OCI-M2 (cell line): ENCODE data around the gene ZCCHC24.

Experiments used
- DNase-seq: peaks from one replicate; lab custom pipeline; 2025; ENCODE audit not compliant: unreplicated experiment; lab: John Stamatoyannopoulos, UW

The ZCCHC24 gene

DNA sequence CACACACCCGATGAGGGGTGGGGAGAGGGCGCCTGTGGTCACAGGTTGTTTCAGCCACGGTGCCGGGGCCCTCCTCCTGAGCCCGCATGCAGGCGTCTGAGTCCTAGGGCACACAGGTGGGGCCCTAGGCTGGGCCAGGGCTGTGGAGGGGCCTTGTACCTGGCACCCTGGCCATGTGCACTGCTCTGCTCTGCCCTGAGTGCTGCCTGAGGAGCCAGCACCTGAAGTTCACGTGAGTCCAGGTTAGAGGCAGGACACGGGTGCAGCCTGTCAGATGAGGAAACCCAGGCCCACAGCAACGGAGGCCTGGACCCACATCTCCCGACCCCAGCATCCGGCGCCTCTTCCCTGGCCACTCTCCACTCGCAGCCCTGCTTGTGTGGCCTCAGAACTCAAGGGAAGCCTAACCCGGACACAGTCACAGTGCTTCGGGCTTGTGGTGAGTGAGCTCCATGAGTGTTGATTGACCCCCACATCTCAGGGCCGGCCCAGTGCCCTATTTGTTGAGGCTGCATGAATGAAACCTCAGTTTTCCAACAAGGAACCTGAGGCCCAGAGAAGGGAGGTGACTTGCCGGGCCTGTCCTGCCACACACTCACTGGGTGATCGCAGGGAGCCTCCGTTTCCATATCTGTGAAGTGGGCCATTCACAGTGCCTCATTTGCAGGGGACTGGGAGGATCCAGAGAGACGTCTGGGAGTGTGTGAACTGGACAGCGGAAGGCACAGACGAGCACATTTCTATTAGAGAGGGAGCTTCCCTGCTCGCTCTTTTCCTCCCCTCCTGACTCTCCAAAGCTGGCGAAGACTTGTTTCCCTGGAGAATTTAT, 58.6 kb downstream of the ZCCHC24 start:
- DNase-seq, result no peak

DNA sequence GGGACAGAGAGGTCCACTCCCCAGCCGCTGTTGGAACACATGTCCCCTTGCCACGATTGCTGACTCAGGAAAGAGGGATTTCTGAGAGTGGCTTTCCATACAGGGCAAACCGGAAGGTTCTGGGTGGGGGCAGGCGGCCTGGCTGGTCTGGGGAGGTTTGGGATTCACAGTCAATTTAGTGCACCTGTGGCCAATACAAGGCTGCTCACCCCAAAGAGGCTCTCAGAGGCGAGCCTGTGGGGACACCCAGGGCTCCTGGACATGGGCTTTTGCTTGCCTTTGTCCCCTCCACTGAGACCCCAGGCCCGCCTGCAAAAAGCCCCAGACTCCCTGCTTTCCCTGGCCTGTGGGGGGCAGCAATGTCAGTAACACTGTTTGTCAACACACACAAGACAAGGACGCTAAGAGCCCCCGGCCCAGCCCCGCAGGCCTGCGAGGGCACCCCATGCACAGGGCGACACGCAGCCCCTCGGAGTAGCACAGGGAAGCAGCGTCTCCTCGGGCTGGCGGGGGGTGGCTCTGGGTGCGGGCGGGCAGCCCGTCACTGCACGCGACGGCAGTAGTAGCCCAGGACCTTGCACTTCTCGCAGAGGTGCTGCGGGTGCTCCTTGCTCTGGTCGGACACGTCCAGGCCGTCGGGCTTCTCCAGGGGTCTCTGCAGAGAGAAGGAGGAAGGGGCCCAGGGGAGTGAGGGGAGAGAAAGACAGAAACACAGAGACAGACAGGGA, 59.5 kb downstream of the ZCCHC24 start:
- no peak for DNase-seq

DNA sequence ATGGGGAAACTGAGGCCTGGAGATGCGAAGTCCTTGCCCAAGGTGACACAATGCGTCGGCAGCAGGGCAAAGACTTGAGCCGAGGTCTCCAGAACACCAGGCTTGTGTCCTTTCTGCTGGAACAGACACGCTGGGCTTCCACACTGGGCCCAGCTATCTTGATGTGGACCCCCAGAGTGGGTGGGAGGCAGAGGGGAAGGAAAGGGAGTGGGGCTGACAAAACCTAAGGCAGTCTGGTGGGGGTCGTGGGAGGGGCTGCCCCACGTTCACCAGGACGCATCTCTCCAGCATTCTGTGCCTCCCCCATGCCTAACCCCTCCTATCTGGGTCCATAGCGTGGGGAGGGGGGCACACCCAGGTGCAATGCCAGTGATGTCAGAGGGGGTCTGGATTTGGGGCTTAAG, 60.0 kb downstream of the ZCCHC24 start:
- DNase-seq, result no peak

DNA sequence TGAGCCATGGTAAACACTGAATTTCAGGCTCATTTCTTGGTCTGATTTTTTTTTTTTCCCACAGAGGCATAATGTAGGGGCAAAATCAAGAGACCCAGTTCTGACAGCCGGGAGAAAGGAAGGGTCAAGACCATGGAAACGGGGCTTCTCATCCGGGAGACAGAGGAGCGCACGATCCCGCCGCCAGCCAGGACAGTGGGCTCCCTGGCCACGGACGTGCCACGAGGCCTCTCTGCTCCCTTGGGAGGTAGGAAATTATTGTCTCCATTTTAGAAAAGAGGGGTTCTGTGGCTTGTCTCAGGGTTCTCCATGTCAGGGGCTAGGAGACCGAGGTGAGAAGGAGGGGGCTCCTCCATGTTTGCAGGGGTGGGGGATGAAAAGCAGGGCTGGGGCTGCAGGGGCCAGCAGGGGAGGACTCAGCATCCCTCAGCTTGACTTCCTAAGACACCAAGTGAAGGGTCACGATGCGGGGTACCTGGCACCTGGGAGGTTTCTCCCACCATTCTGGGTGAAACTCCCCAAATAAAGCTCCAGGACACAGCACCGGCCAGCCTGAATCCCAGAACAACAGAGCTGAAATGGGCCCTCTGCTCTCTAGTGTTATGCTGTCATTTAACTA, 60.5 kb downstream of the ZCCHC24 start:
- no peak for DNase-seq

DNA sequence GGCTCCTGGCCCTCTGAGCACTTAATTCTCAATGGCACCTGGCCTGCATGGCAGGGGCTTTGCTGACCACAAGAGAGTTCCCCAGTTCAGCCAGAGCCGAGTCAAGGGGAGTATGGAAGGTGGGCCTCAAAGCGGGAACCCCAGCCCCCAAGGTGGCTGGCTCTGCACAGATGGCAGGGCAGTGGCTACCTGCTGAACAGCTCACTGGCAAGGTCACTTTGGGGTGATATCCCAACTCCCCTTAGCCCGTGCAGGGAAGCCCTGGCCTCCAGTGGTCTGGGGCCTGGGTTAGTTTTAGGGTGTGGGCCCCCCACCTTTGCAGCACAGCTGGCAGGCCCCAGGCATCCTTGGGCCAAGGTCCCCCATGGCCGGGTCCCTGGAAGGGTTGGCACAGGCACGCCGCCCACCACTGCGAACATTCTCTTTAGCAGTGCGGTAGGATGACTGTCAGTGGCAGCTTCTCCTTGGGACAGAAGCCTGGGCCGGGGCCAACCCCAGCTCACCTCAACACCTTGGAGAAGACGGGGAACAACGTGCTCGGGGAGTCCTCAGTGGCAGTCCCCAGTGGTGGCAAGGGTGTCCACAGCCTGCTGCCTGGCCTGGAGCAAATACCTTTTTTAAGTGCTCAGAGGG, 61.3 kb downstream of the ZCCHC24 start:
- no peak for DNase-seq

DNA sequence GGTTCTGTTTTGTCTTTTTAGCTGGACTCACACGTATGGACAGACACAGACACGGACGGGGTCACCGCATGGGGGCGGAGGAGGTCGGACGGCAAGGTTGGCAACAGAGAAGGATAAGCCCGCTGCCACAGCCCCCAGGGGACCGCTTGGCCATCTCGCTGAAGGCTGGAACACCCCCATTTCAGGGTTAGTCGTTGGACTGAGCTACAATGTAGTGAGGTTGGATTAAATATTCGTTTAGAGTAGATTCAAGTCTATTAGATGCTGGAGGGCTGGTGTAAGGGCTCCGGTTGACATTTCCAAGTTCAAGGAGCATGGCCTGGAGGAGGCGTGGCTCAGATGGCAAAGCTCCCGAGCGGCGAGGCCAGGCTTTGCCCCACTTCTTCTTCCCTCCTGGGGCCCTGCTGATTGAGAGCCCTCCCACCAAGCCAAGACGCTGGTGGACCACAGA, 62.9 kb downstream of the ZCCHC24 start:
- DNase-seq, result no peak

DNA sequence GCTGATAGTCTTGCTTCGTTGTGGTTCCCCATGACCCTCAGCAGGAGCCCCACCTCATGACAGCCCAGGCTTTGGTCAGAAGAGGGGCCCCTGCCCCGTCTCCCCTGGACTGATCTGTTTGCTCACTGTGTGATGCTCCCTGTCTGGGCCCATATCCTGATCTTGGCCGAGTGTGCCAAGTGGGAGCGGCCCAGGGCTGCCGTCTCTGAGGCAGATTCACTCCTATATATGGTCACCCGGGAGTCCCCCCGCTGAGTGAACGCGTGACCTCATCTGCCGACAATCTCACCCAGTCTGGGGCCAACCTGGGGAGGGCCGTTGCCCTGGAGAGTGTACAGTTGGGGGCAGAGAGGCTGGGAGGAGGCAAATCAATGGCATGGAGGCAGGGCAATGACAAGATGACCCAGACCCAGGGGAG, 63.6 kb downstream of the ZCCHC24 start:
- DNase-seq, result no peak

DNA sequence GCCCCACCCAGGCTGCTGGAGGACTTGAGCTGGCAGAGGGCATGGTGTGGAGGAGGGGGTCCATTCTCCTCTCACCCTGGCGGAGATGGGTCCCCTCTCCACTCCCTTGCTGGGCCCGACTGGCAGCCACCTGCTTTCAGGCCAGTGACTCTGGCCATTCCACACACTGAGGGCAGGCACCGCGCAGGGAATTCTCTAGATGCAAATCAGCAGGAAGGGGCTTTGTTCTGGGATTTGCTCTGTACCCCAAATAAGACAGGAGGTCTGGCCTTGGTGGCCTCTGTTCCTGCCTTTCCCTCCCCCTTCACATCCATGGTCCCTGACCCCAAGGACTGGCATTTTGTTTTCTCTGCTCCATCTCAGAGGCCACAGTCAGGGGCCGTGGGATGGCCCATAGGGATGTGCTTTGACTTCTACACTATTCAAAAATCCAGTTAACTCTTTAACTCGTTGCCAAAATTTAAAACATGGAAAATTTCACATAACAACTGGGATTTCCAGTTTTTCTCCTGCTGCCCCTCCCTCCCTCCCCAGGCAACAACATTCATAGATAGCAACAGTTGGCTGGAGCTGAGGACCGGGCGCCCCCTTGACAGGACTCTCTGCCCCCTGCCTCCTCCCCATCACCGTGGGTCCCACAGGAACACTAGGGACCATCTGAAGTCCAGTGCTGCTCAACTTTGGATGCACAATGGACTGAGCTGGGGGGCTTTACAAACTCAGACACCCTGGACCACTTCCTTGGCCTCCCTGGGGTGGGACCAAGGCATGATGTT, 64.3 kb downstream of the ZCCHC24 start:
- DNase-seq, result no peak

DNA sequence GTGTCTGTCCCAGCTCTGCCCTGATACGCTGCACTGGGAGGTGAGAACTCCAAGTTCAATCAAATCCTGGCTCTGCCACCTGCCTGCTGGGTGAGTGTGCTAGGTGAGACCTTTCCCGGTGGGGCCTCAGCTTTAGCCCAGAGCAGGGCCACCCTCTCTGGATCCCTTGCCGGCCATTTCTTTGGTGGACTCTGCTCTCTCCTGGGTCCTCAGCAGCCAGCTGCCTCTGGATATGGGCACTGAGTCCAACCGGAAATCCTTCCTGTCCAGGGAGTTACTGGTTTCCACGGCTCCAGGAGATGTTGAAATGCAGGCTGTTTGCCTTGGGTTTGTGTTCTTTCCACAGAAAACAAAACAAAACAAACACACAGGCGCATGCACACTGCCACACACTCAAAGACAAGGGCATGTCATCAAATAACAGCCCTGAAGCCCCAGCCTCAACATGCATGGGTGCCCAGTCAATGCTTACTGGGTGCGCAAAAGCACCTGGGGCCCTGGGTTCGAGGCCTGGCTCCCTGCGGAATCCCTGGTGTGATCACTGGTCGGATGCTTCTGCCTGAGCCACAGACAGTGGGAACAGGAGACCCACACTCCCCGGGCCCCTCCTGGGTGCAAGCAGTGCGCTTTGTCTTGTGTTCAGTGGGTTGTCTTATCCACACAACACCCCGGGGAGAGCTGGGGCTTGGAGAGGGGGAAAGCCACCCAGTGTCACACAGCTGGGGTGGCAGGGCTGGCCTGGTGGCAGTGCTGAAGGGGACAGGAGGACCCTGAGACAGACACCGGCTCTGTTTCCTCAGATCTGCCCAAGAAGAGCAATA, 65.1 kb downstream of the ZCCHC24 start:
- DNase-seq, result no peak

DNA sequence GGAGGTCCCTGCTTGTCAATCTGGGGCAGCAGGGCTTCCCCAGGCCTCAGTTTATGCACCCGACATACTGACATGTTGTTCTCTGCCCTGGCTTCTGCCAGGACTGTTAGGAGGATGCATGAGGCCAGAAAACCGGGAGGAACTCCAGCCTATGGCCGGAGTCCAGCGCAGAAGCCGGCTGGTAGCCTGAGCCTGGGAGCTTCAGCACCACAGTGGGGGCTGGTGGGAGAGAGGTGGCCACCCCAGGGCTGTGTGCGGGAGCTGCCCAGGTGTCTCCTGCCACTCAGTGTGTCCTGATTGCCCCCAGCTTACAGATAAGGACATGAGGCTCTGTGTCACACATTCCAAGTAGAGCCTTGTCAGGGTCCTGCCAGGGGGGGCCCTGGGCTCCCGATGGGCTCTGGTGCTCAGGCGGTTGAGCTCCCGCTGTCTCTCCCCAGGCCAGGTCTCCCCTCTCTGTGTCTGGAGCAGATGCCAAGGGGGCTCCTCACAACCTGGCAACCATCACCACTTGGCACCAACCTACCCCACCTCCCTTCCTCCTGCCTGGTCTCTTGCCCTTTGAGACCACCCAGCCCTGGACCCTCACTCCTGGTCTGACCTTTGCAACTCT, 65.8 kb downstream of the ZCCHC24 start:
- DNase-seq, result no peak

DNA sequence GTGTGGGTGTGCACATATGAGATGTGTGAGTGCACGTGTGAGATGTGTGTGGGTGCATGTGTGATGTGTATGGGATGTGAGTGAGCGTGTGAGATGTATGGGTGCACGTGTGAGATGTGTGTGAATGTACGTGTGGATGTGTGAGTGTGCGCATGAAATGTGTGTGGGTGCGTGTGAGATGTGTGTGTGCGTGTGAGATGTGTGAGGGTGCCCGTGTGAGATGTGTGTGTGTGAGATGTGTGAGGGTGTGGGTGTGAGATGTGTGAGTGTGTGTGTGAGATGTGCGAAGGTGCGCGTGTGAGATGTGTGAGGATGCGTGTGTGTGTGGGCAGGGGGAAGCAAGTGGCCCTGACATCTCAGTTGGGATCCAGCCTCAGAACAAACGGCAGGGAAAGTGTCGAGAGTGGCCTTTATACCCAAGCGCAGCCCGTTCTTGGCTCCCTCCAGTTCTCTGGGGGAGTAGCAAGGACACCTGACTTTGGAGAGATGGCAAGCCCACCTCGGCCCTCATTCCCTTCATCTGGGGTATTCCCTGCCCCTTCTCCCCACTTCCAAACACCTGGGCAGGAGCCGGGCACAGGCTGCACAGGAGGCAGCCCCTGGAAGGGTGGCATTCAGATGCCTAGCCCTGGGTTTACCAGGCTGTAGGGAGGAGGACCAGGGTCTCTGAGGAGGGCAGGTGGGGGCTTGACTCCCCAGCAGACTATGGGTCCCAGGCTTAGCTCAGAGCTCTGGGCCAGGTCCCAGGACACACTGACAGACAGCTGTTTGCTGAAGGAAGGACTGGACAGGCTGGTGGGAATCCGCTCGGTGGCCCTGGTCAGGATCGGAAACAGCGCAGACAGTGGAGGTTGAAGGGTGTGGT, 66.5 kb downstream of the ZCCHC24 start:
- DNase-seq, result no peak

DNA sequence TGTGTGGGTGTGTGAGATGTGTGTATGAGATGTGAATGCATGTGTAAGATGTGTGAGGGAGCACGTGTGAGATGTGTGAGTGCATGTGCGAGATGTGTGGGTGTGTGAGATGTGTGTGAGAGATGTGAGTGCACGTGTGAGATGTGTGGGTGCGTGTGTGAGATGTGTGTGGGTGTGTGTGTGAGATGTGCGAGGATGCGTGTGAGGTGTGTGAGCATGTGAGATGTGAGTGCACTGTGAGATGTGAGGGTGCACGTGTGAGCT, 67.1 kb downstream of the ZCCHC24 start:
- DNase-seq, result no peak

DNA sequence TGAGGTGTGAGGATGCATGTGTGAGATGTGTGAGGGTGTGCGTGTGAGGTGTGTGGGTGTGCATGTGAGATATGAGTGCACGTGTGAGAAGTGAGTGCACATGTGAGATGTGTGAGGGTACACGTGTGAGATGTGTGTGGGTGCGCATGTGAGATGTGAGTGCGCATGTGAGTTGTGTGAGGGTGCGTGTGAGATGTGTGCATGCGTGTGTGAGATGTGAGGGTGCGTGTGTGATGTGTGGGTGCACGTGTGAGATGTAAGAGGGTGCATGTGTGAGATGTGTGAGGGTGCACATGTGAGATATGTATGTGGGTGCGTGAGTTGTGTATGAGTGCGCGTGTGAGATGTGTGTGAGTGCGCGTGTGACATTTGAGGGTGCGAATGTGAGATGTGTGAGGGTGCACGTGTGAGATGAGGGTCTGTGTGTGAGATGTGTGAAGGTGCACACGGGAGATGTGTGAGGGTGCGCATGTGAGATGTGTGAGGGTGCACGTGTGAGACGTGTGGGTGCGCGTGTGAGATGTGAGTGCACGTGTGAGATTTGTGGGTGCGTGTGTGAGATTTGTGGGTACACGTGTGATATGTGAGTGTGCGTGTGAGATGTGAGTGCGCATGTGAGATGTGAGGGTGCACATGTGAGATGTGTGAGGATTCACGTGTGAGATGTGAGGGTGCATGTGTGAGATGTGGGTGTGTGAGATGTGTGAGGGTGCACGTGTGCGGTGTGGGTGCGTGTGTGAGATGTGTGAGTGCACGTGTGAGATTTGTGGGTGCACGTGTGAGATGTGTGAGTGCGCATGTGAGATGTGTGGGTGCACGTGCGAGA, 67.7 kb downstream of the ZCCHC24 start:
- DNase-seq, result no peak

DNA sequence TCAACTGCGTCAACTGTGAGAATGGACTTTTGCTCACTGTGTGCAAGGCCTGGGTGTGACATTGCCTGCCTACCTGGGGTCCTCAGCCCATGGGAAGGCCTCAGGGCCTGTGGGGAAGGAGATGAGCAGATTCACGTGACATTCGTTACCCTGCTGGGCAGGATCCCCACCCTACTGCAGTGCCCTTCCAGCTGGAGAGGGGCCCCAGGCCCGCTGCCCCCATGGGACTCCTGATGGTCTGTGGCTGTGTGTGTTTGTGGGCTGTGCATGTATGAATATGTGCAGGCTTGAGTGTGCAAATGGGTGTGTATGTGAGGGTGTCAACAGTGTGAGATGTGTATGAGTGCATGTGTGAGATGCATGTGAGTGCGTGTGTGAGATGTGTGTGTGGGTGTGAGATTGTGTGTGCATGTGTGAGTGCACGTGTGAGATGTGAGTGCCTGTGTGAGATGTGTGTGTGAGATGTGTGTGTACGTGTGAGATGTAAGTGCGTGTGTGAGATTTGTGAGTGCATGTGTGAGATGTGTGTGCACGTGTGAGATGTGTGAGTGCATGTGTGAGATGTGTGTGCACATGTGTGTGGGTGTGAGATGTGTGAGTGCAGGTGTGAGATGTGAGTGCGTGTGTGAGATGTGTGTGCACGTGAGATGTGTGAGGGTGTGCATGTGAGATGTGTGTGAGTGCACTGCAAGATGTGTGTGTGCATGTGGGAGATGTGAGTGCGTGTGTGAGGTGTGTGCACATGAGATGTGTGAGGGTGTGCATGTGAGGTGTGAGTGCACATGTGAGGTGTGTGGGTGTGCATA, 68.5 kb downstream of the ZCCHC24 start:
- no peak for DNase-seq

DNA sequence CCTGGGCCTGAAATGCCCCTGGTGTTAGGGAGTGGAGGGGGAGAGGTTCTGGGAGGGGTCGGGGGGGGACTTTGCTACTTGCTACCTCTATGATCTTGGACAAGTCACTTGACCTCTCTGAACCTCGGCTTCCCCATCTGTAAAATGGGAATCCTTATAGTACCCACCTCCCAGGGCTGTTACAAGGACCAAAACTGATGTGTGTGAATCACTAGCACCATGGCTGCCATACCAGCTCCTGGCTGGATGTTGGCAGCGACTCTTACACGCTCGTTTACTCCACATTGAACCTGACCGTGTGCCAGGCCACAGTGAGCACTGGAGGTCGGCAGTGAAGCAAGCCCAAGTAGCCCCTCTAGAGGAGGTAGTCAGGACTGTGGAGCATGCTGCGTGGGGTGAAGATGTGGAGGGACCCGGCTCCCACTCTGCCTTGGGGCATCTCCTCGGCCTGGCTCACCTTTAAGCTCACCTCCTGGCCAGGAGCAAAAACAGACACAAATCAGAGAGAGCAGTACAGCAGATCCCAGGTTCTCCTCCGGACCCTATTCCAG, 69.3 kb downstream of the ZCCHC24 start:
- no peak for DNase-seq

DNA sequence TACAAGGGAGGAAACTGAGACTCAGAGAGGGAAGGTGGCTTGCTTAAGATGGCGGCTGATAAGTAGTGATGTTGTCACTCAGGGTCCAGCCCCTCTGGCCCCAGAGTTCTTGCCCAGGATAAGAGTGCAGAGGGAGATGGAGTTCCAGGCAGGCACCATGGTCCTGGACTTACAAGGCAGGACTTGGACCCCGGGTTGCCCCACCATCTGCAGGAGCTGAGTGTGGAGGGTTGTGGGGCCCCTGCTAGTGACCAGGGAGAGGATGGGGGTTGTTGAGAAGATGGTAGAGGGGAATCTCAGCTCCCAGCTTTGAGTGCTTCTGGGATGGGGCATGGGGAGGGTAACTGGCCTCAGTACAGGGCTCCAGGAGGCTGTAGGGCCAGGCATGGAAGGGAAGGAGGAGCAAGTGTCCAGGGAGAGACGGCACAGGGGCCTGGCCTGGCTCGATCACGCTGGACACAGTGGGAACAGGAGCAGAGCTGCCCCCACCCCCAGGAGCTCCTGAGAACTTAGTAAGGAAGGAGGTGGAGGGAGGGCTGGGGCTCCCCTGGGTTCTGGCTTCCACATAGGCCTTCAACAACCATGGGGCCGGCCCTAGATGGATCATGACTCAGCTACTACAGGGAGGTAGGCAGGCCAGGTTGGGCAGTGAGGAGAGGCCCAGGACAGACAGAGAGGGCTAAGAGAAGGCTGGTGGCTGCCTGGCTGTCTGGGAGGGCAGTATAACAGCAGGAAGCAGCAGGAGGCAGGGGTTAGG, 69.9 kb downstream of the ZCCHC24 start:
- no peak for DNase-seq
